CD4-positive, alpha-beta T cell (primary cell): ENCODE results near the gene BTBD17. TPM values are rescaled to one million over a fixed set of nuclear protein-coding genes. Genes with fewer than 3 reads are reported as not detected.

ENCODE experiments used
- ATAC-seq: fragments of 200-7000 bp; cut with Tn5 transposase; one replicate; pipeline ENCODE4 v1.10.0; 2022; ENCODE audit warnings: mild to moderate bottlenecking; ENCODE audit not compliant: poor library complexity
- CTCF ChIA-PET: fragments of 350-600 bp; sonication (Branson Sonifier 250); formaldehyde crosslinking; loops from one replicate; lab custom pipeline; 2021; ENCODE audit warnings: antibody characterized with exemption, inconsistent platforms; lab: Charles Lee
- POLR2A ChIA-PET: fragments of 350-600 bp; sonication (Branson Sonifier 250); formaldehyde crosslinking; loops from one replicate; lab custom pipeline; 2021; ENCODE audit warnings: antibody characterized with exemption, inconsistent platforms; lab: Charles Lee
- DNase-seq, 14 experiments: peaks; one replicate each; pipeline ENCODE4 v3.0.0-alpha.2; 2013 to 2020; ENCODE audit warnings: mixed read lengths in 2 of 14
- H3K27ac ChIP-seq, 2 donors: one replicate each; pipeline versions ENCODE4 v1.5.1 to v1.7.0; 2013; ENCODE audit warnings: low read length in 2 of 2, low read depth in 1 of 2, mild to moderate bottlenecking in 1 of 2
- H3K27me3 ChIP-seq, 2 experiments: 1 replicate in 1 of 2; 2 replicates in 1 of 2; pipeline versions ENCODE4 v1.6.1 to v1.7.0; 2013; ENCODE audit warnings: low read length in 2 of 2, control low read depth in 1 of 2, mild to moderate bottlenecking in 1 of 2, moderate library complexity in 1 of 2; ENCODE audit not compliant: insufficient read depth in 2 of 2, control insufficient read depth in 1 of 2
- H3K36me3 ChIP-seq: one replicate; pipeline ENCODE4 v1.6.1; 2013; ENCODE audit warnings: low read length, control low read depth; ENCODE audit not compliant: insufficient read depth
- H3K4me1 ChIP-seq: one replicate; pipeline ENCODE4 v1.6.1; 2013; ENCODE audit warnings: low read length, control low read depth; ENCODE audit not compliant: insufficient read depth
- H3K4me3 ChIP-seq: one replicate; pipeline ENCODE4 v1.5.1; 2013; ENCODE audit warnings: mild to moderate bottlenecking, low read length, moderate library complexity
- H3K9me3 ChIP-seq, 2 experiments: 1 replicate in 1 of 2; 2 replicates in 1 of 2; pipeline versions ENCODE4 v1.6.1 to v1.7.0; 2013; ENCODE audit warnings: low read length in 2 of 2, mild to moderate bottlenecking in 2 of 2, control low read depth in 1 of 2, moderate library complexity in 1 of 2; ENCODE audit not compliant: control insufficient read depth in 1 of 2, insufficient read depth in 1 of 2
- H3K27ac Mint-ChIP-seq: one replicate; pipeline ENCODE4 v1.8.0; 2020; ENCODE audit warnings: mixed read lengths
- H3K27me3 Mint-ChIP-seq: one replicate; pipeline ENCODE4 v1.8.0; 2021; ENCODE audit warnings: mixed read lengths
- H3K36me3 Mint-ChIP-seq: one replicate; pipeline ENCODE4 v1.8.0; 2021; ENCODE audit warnings: low read depth, mixed read lengths
- H3K4me1 Mint-ChIP-seq: one replicate; pipeline ENCODE4 v1.8.0; 2021; ENCODE audit warnings: low read depth, mixed read lengths
- H3K4me3 Mint-ChIP-seq: one replicate; pipeline ENCODE4 v1.8.0; 2020; ENCODE audit warnings: mild to moderate bottlenecking, mixed read lengths
- H3K9me3 Mint-ChIP-seq: one replicate; pipeline ENCODE4 v1.8.0; 2020; ENCODE audit warnings: mixed read lengths
- intact Hi-C, 2 experiments: fragments of 100-400 bp; cut with DNase I in 1 of 2; cut with micrococcal nuclease in 1 of 2; formaldehyde crosslinking; loops; one replicate each; pipeline versions ENCODE4 v1.15.1 to v1.9.0; 2023 to 2025; cut with DNase I, micrococcal nuclease
- total RNA-seq, 174 experiments: library from RNA in 2 of 174; stranded (reverse) in 2 of 174; gene quantifications; one replicate each; pipeline ENCODE4 v1.2.3 and lab custom pipeline; 2021 to 2026
- TF ChIP-seq, protein P1 (sequence below): fragments of 200-600 bp; IDR thresholded peaks from one replicate; pipeline ENCODE4 v1.8.0; 2022; ENCODE audit warnings: antibody characterized with exemption, mild to moderate bottlenecking

Gene BTBD17
- total RNA-seq, 2 experiments from 2014 or later = not detected

DNA sequence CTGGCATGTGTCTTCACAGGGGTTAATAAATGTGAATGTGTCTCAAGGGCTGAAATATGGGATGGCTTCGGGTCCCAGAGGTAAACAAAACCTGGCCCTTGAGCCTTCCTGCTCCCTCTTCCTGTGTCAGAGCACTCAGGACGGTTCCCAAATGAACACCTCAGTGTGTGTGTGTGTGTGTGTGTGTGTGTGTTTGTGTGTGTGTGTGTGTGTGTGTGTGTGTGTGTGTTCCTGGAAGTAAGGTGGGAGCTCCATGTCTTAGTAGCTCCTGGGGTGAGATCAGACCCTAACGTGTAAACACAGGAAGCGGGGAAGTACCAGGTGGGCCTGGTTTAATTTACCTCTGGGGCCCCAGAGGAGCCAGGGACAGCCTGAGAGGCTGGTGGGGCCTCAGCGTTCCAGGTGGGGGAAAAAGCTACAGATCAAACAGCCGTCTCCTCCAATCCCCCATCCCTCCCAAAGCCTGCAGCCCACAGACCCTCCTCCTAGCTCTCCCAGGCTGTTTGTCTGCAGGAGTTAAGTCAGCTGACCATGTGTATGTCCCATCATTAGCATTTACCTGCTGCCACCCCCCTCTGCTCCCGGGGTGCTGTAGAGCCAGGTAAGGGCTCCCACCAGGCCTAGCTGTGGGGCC is 29.5 kb downstream of the BTBD17 start:
- no peaks in the 10 kb centered on the region for H3K36me3 ChIP-seq
- Mint-ChIP-seq H3K36me3 (no peaks in the 10 kb centered on the region), H3K9me3 (no peaks in the 10 kb centered on the region), H3K27ac (no peak overlapping the region), H3K4me3 (no peak overlapping the region), H3K27me3 (peaks cover 15% of the 10 kb centered on the region), H3K4me1 (peaks cover 16% of the 10 kb centered on the region)
- CTCF ChIA-PET = no interaction called here
- intact Hi-C loops = no loop called here
- POLR2A ChIA-PET = no interaction called here
- DNase-seq (no peak), ATAC-seq (no peak)
- peaks cover 19% of the 10 kb centered on the region for H3K4me1 ChIP-seq
- TF ChIP-seq, protein P1, sequence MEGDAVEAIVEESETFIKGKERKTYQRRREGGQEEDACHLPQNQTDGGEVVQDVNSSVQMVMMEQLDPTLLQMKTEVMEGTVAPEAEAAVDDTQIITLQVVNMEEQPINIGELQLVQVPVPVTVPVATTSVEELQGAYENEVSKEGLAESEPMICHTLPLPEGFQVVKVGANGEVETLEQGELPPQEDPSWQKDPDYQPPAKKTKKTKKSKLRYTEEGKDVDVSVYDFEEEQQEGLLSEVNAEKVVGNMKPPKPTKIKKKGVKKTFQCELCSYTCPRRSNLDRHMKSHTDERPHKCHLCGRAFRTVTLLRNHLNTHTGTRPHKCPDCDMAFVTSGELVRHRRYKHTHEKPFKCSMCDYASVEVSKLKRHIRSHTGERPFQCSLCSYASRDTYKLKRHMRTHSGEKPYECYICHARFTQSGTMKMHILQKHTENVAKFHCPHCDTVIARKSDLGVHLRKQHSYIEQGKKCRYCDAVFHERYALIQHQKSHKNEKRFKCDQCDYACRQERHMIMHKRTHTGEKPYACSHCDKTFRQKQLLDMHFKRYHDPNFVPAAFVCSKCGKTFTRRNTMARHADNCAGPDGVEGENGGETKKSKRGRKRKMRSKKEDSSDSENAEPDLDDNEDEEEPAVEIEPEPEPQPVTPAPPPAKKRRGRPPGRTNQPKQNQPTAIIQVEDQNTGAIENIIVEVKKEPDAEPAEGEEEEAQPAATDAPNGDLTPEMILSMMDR = no peak
- no peak overlapping the region for H3K4me3 ChIP-seq
- H3K27me3 ChIP-seq = peaks cover 0 to under 1% of the 10 kb centered on the region in 2 experiments
- H3K27ac ChIP-seq = no peak overlapping the region
- no peaks in the 10 kb centered on the region for H3K9me3 ChIP-seq

DNA sequence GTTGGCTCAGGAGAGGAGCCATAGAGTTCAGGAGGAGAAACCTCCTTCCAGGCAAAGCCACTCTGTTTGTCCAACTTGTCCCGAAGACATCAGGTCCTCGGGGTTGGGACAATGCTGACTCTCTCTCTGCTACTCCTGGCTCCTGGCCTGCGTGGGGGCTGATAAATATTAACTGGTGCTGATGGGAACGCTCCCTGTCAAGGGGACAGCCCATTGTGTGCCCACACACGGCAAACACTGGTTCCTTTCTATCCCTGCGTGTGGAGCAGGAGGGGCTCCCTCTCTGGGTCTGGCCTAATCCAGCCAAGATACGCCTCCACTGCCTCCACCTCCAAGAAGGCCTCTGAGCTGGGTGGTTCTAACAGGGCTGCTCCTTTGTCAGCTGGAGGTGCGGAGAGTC is 31.2 kb downstream of the BTBD17 start:
- ChIA-PET POLR2A (no interaction called here), CTCF (no interaction called here)
- Histone ChIP-seq H3K4me3 (no peak overlapping the region), H3K27ac (no peak overlapping the region), H3K36me3 (no peaks in the 10 kb centered on the region), H3K27me3 (peaks cover 0 to 6% of the 10 kb centered on the region in 2 experiments), H3K9me3 (no peaks in the 10 kb centered on the region), H3K4me1 (peaks cover 33% of the 10 kb centered on the region)
- intact Hi-C loops = no loop called here
- Mint-ChIP-seq H3K27ac (no peak overlapping the region), H3K4me1 (peaks cover 25% of the 10 kb centered on the region), H3K36me3 (no peaks in the 10 kb centered on the region), H3K27me3 (peaks cover 13% of the 10 kb centered on the region), H3K4me3 (no peak overlapping the region), H3K9me3 (no peaks in the 10 kb centered on the region)
- no peak for DNase-seq
- TF ChIP-seq, protein P1 = no peak
- ATAC-seq = no peak

DNA sequence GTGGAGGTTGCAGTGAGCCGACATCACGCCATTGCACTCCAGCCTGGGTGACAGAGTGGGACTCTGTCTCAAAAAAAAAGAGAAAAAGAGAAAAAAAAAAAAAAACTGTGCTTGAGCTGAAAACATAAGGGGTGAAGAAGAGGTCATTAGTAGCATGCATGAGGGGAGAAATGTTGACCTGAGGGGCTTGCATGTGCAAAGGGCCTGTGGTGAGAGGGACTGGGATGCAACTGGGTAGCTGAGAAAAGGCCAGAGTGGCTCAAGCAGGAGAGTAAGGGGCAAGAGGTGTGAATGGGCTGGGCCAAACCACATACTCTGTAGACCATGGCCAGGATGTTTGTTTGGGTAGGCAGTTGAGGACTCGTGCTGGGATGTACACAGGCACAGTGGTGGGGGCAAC is 32.3 kb downstream of the BTBD17 start:
- Mint-ChIP-seq H3K4me3 (no peak overlapping the region), H3K36me3 (no peaks in the 10 kb centered on the region), H3K27me3 (peaks cover 18% of the 10 kb centered on the region), H3K27ac (no peak overlapping the region), H3K4me1 (peaks cover 28% of the 10 kb centered on the region), H3K9me3 (no peaks in the 10 kb centered on the region)
- intact Hi-C loops = no loop called here
- H3K36me3 ChIP-seq = no peaks in the 10 kb centered on the region
- no peak for DNase-seq
- POLR2A ChIA-PET = no interaction called here
- ATAC-seq = no peak
- H3K4me3 ChIP-seq = no peak overlapping the region
- TF ChIP-seq, protein P1 = no peak
- peaks cover 0 to 6% of the 10 kb centered on the region in 2 experiments for H3K27me3 ChIP-seq
- CTCF ChIA-PET = no interaction called here
- H3K4me1 ChIP-seq = peaks cover 38% of the 10 kb centered on the region
- H3K27ac ChIP-seq = no peak overlapping the region
- H3K9me3 ChIP-seq = no peaks in the 10 kb centered on the region
